Colonic mucosa (tissue), 4 donors: Measurements from ENCODE around the gene GALNT17. TPM values are rescaled to one million over a fixed set of nuclear protein-coding genes. Genes with fewer than 3 reads are reported as not detected.

Experiments used
- DNase-seq: peaks from one replicate; pipeline ENCODE4 v3.0.0-alpha.2; 2020
- H3K27ac ChIP-seq: fragments of 200-600 bp; one replicate; pipeline ENCODE4 v1.8.0; 2021
- H3K27me3 ChIP-seq: fragments of 200-600 bp; one replicate; pipeline ENCODE4 v1.8.0; 2021
- H3K36me3 ChIP-seq: fragments of 200-600 bp; one replicate; pipeline ENCODE4 v1.8.0; 2021
- H3K4me1 ChIP-seq: fragments of 200-600 bp; one replicate; pipeline ENCODE4 v1.8.0; 2021; ENCODE audit warnings: mild to moderate bottlenecking
- H3K4me3 ChIP-seq: fragments of 200-600 bp; one replicate; pipeline ENCODE4 v1.8.0; 2021
- H3K9ac ChIP-seq, 2 donors: one replicate each; pipeline ENCODE4 v1.7.0; 2013; ENCODE audit warnings: control low read depth in 2 of 2, low read depth in 2 of 2, low read length in 2 of 2
- H3K9me3 ChIP-seq: fragments of 200-600 bp; one replicate; pipeline ENCODE4 v1.8.0; 2021
- intact Hi-C: fragments of 100-400 bp; cut with DNase I; formaldehyde crosslinking; loops from one replicate; pipeline ENCODE4 v1.14.1; 2022
- total RNA-seq, 2 donors: library from RNA; stranded (reverse); fragmentation: NEBNext Ultra II Directional in 1 of 2; extraction: Animal tissue kit (Norgen Biotek cat#: 25700) in 1 of 2; gene quantifications; one replicate each; pipeline ENCODE4 v1.2.1, GENCODE V29; 2021
- TF ChIP-seq, protein P1 (sequence below): fragments of 200-600 bp; IDR thresholded peaks from one replicate; pipeline ENCODE4 v1.8.0; 2022; ENCODE audit warnings: antibody characterized with exemption, mild to moderate bottlenecking
- donor health status: healthy.
- donor health status: DM: no; HTN: no; CAD: no.
- donor health status: DM: no; HTN: no; CAD: no.

GALNT17 gene
- total RNA-seq, 2 donors from 2014 or later: 0.37 to 1.3 TPM

GRCh38 chr7:71466448-71467145 lies 334.7 kb downstream of the GALNT17 start:
- Histone ChIP-seq H3K27me3 (no peaks in the 10 kb centered on the region), H3K4me3 (no peak overlapping the region), H3K36me3 (no peaks in the 10 kb centered on the region), H3K27ac (no peak overlapping the region), H3K9ac (no peak overlapping the region), H3K9me3 (no peaks in the 10 kb centered on the region), H3K4me1 (no peaks in the 10 kb centered on the region)
- intact Hi-C loops: no loop called here
- TF ChIP-seq, protein P1, sequence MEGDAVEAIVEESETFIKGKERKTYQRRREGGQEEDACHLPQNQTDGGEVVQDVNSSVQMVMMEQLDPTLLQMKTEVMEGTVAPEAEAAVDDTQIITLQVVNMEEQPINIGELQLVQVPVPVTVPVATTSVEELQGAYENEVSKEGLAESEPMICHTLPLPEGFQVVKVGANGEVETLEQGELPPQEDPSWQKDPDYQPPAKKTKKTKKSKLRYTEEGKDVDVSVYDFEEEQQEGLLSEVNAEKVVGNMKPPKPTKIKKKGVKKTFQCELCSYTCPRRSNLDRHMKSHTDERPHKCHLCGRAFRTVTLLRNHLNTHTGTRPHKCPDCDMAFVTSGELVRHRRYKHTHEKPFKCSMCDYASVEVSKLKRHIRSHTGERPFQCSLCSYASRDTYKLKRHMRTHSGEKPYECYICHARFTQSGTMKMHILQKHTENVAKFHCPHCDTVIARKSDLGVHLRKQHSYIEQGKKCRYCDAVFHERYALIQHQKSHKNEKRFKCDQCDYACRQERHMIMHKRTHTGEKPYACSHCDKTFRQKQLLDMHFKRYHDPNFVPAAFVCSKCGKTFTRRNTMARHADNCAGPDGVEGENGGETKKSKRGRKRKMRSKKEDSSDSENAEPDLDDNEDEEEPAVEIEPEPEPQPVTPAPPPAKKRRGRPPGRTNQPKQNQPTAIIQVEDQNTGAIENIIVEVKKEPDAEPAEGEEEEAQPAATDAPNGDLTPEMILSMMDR: no peak
- DNase-seq: no peak

DNA sequence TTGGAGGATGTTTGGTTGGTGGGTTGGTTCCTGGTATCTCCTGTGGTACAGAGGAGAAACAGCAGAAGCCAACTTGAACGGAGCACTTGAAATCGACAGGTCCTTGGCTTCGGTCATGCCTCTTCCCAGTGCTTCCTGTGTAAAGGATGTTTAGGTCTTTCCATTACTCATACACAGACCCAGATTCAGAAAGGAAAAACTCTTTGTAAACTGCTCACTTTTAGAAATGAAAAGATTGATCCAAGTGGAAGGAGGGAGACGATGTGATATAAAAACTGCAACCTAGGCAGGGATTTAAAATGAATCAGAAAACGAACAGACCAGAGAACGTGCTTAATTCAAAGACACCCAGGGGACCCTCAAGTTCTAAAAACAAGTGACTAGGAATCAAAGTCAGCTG lies 338.4 kb downstream of the GALNT17 start:
- DNase-seq: no peak
- intact Hi-C loops: no loop called here
- Histone ChIP-seq H3K27ac (no peak overlapping the region), H3K4me3 (no peak overlapping the region), H3K36me3 (no peaks in the 10 kb centered on the region), H3K27me3 (no peaks in the 10 kb centered on the region), H3K9me3 (no peaks in the 10 kb centered on the region), H3K9ac (no peak overlapping the region), H3K4me1 (no peaks in the 10 kb centered on the region)
- TF ChIP-seq, protein P1: no peak

- TF ChIP-seq, protein P1: no peak
- Histone ChIP-seq H3K9me3 (no peaks in the 10 kb centered on the region), H3K27me3 (no peaks in the 10 kb centered on the region), H3K36me3 (no peaks in the 10 kb centered on the region), H3K27ac (no peak overlapping the region), H3K4me1 (no peaks in the 10 kb centered on the region), H3K9ac (no peak overlapping the region), H3K4me3 (no peak overlapping the region)
- DNase-seq: no peak
- intact Hi-C loops: no loop called here
Observed at GRCh38 chr7:71470830-71471229, 338.9 kb downstream of the GALNT17 start.

GRCh38 chr7:71472962-71473361 lies 341.0 kb downstream of the GALNT17 start:
- no peaks in the 10 kb centered on the region for H3K4me1 ChIP-seq
- H3K9me3 ChIP-seq: no peaks in the 10 kb centered on the region
- TF ChIP-seq, protein P1: no peak
- no peak overlapping the region for H3K4me3 ChIP-seq
- DNase-seq: no peak
- no peak overlapping the region for H3K9ac ChIP-seq
- H3K36me3 ChIP-seq: no peaks in the 10 kb centered on the region
- no peak overlapping the region for H3K27ac ChIP-seq
- H3K27me3 ChIP-seq: no peaks in the 10 kb centered on the region
- intact Hi-C loops: no loop called here

DNA sequence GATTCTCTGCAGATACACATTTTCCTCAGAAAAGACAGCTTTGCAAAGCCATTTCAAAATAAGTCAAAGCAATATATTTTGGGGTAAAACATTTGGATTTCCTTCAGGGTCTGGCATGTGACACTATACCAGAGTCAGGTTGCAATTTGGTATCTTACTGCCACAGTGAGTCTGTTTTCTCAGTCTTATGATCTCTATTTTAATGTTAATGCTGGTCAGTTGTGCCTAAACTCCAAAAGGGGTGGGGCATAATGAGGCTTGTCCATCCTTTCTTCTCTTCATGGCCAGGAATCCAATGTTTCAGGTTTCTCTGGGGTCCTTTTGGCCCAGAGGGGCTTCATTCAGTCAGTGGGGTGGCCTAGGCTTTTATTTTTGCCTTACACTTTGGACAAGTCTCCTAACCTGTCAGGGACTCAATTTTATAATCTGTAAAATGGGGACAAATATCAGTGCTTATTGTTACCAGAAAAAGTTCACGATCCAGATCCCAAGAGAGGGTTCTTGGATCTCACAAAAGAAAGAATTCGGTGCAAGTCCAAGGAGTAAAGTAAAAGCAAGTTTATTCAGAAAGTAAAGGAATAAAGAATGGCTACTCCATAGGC lies 341.5 kb downstream of the GALNT17 start:
- Histone ChIP-seq H3K4me3 (no peak overlapping the region), H3K9me3 (no peaks in the 10 kb centered on the region), H3K27ac (no peak overlapping the region), H3K27me3 (no peaks in the 10 kb centered on the region), H3K36me3 (no peaks in the 10 kb centered on the region), H3K9ac (no peak overlapping the region), H3K4me1 (no peaks in the 10 kb centered on the region)
- no peak for DNase-seq
- intact Hi-C loops: no loop called here
- TF ChIP-seq, protein P1: no peak
